Neural crest cell (in vitro differentiated cells): Measurements from ENCODE around the gene TOR4A. TPM values are rescaled to one million over a fixed set of nuclear protein-coding genes. Genes with fewer than 3 reads are reported as not detected.

ENCODE experiments used
- DNase-seq: peaks from one replicate; pipeline ENCODE4 v3.0.0; 2021; ENCODE audit warnings: low read depth, mixed read lengths, low spot score
- H3K27ac Mint-ChIP-seq: one replicate; pipeline ENCODE4 v1.8.0; 2021; ENCODE audit warnings: mild to moderate bottlenecking, mixed read lengths; ENCODE audit not compliant: unreplicated experiment
- H3K27me3 Mint-ChIP-seq: 2 replicates; pipeline ENCODE4 v1.8.0; 2021; ENCODE audit warnings: low read depth, mild to moderate bottlenecking, mixed read lengths
- H3K36me3 Mint-ChIP-seq: 2 replicates; pipeline ENCODE4 v1.8.0; 2021; ENCODE audit warnings: low read depth, mild to moderate bottlenecking, mixed read lengths
- H3K4me1 Mint-ChIP-seq: 2 replicates; pipeline ENCODE4 v1.8.0; 2021; ENCODE audit warnings: mixed read lengths
- H3K4me3 Mint-ChIP-seq: one replicate; pipeline ENCODE4 v1.8.0; 2021; ENCODE audit warnings: mild to moderate bottlenecking, mixed read lengths
- H3K9me3 Mint-ChIP-seq: 2 replicates; pipeline ENCODE4 v1.8.0; 2021; ENCODE audit warnings: mixed read lengths
- CTCF ChIP-seq: fragments of 200-600 bp; sonication (generic); conservative IDR thresholded peaks from 2 replicates; pipeline ENCODE4 v1.5.0; 2021; ENCODE audit warnings: antibody characterized with exemption, mild to moderate bottlenecking
- total RNA-seq: library from RNA; stranded (reverse); gene quantifications from 2 replicates; pipeline ENCODE4 v1.2.1, GENCODE V29; 2021

Gene TOR4A
- total RNA-seq, 1 donor from 2014 or later, result 0.86 TPM

GRCh38 chr9:137312852-137313325 is 35.4 kb downstream of the TOR4A start:
- H3K36me3 Mint-ChIP-seq, result no peaks in the 10 kb centered on the region
- no peaks in the 10 kb centered on the region for H3K27me3 Mint-ChIP-seq
- TF ChIP-seq CTCF, result no peak
- DNase-seq, result no peak
- no peak overlapping the region for H3K27ac Mint-ChIP-seq
- H3K4me1 Mint-ChIP-seq, result peaks cover 17% of the 10 kb centered on the region
- H3K4me3 Mint-ChIP-seq, result no peak overlapping the region
- no peaks in the 10 kb centered on the region for H3K9me3 Mint-ChIP-seq

GRCh38 chr9:137313326-137313936 is 35.9 kb downstream of the TOR4A start:
- Mint-ChIP-seq H3K36me3 (no peaks in the 10 kb centered on the region), H3K27me3 (no peaks in the 10 kb centered on the region), H3K4me3 (no peak overlapping the region), H3K4me1 (peaks cover 12% of the 10 kb centered on the region), H3K27ac (no peak overlapping the region), H3K9me3 (no peaks in the 10 kb centered on the region)
- no peak for TF ChIP-seq CTCF
- no peak for DNase-seq

GRCh38 chr9:137313956-137314560 is 36.5 kb downstream of the TOR4A start:
- DNase-seq, result no peak
- peaks cover 14% of the 10 kb centered on the region for H3K4me1 Mint-ChIP-seq
- no peaks in the 10 kb centered on the region for H3K36me3 Mint-ChIP-seq
- no peaks in the 10 kb centered on the region for H3K9me3 Mint-ChIP-seq
- TF ChIP-seq CTCF, result no peak
- H3K27me3 Mint-ChIP-seq, result no peaks in the 10 kb centered on the region
- H3K4me3 Mint-ChIP-seq, result peak overlapping the region; percentile 23
- H3K27ac Mint-ChIP-seq, result no peak overlapping the region

- DNase-seq, result no peak
- Mint-ChIP-seq H3K4me3 (no peak overlapping the region), H3K4me1 (peaks cover 18% of the 10 kb centered on the region), H3K36me3 (no peaks in the 10 kb centered on the region), H3K27ac (no peak overlapping the region), H3K27me3 (no peaks in the 10 kb centered on the region), H3K9me3 (no peaks in the 10 kb centered on the region)
- no peak for TF ChIP-seq CTCF
Measured at GRCh38 chr9:137314561-137315560, 37.3 kb downstream of the TOR4A start.

- Mint-ChIP-seq H3K4me3 (no peak overlapping the region), H3K4me1 (peaks cover 19% of the 10 kb centered on the region), H3K27me3 (no peaks in the 10 kb centered on the region), H3K36me3 (no peaks in the 10 kb centered on the region), H3K9me3 (no peaks in the 10 kb centered on the region), H3K27ac (no peak overlapping the region)
- no peak for DNase-seq
- TF ChIP-seq CTCF, result no peak
Measured at GRCh38 chr9:137315581-137316011, 38.1 kb downstream of the TOR4A start.
